ENCODE measurements around the gene SEC14L6.

Gene SEC14L6

GRCh38 chr22:30486118-30486517 lies 60.4 kb downstream of the SEC14L6 start:
- Histone ChIP-seq H3K27me3 (ENCODE audit: insufficient read depth, poor library complexity, severe bottlenecking) (no peaks in the 10 kb centered on the region), H3K4me3 (replicated peaks; ENCODE audit: insufficient read depth, low read length) (no peak overlapping the region), H3K27ac (replicated peaks) (no peak overlapping the region)
- no peak for TF ChIP-seq GABPA (IDR thresholded peaks at IDR 0.05; ENCODE audit: low read depth)
- TF ChIP-seq, protein P1, sequence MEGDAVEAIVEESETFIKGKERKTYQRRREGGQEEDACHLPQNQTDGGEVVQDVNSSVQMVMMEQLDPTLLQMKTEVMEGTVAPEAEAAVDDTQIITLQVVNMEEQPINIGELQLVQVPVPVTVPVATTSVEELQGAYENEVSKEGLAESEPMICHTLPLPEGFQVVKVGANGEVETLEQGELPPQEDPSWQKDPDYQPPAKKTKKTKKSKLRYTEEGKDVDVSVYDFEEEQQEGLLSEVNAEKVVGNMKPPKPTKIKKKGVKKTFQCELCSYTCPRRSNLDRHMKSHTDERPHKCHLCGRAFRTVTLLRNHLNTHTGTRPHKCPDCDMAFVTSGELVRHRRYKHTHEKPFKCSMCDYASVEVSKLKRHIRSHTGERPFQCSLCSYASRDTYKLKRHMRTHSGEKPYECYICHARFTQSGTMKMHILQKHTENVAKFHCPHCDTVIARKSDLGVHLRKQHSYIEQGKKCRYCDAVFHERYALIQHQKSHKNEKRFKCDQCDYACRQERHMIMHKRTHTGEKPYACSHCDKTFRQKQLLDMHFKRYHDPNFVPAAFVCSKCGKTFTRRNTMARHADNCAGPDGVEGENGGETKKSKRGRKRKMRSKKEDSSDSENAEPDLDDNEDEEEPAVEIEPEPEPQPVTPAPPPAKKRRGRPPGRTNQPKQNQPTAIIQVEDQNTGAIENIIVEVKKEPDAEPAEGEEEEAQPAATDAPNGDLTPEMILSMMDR (IDR thresholded peaks at IDR 0.05; ENCODE audit: insufficient read depth, low read length): no peak
- TF ChIP-seq SPI1 (IDR thresholded peaks at IDR 0.05; ENCODE audit: borderline replicate concordance, low read depth): no peak
- TF ChIP-seq, protein P2, sequence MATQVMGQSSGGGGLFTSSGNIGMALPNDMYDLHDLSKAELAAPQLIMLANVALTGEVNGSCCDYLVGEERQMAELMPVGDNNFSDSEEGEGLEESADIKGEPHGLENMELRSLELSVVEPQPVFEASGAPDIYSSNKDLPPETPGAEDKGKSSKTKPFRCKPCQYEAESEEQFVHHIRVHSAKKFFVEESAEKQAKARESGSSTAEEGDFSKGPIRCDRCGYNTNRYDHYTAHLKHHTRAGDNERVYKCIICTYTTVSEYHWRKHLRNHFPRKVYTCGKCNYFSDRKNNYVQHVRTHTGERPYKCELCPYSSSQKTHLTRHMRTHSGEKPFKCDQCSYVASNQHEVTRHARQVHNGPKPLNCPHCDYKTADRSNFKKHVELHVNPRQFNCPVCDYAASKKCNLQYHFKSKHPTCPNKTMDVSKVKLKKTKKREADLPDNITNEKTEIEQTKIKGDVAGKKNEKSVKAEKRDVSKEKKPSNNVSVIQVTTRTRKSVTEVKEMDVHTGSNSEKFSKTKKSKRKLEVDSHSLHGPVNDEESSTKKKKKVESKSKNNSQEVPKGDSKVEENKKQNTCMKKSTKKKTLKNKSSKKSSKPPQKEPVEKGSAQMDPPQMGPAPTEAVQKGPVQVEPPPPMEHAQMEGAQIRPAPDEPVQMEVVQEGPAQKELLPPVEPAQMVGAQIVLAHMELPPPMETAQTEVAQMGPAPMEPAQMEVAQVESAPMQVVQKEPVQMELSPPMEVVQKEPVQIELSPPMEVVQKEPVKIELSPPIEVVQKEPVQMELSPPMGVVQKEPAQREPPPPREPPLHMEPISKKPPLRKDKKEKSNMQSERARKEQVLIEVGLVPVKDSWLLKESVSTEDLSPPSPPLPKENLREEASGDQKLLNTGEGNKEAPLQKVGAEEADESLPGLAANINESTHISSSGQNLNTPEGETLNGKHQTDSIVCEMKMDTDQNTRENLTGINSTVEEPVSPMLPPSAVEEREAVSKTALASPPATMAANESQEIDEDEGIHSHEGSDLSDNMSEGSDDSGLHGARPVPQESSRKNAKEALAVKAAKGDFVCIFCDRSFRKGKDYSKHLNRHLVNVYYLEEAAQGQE (IDR thresholded peaks at IDR 0.05; ENCODE audit: insufficient replicate concordance, low read depth): no peak
- TF ChIP-seq POLR2AphosphoS5 (IDR thresholded peaks at IDR 0.05; ENCODE audit: low read depth): no peak
- no peak for DNase-seq (ENCODE audit: low read depth in 1 of 2, low spot score in 1 of 2)

DNA sequence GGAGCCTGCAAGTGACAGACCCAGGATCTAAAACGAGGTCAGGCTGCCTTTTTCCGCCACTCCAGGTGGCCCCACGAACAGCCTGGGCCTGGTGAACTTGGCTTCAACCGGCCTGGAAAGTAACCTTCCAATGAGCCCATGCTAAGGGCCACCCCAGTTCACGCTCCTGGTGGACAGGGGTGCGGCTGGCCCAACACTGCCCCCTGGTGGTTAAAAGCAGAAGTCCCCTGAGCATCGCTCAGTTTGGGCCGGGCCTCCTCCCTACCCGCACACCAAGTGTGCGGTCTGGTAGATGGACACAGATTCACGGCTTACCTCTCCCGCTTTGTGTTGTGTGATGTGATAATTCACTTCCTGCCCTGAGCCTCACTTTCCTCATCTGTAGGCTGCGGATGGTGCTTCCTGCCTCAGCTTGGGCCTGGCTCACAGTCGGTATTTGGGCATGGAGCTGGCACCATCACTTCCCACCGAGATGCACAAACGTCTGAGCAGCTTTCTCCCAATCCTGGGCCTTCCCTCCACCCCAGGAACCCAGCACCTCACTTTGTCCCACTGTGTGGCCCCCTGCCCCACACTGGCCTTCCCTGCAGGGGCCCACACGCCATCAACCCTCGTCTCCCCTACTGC lies 61.1 kb downstream of the SEC14L6 start:
- DNase-seq (ENCODE audit: low read depth in 1 of 2, low spot score in 1 of 2): peak; percentile 47 to 65
- Histone ChIP-seq H3K4me3 (replicated peaks; ENCODE audit: insufficient read depth, low read length) (no peak overlapping the region), H3K27ac (replicated peaks) (no peak overlapping the region), H3K27me3 (ENCODE audit: insufficient read depth, poor library complexity, severe bottlenecking) (no peaks in the 10 kb centered on the region)
- TF ChIP-seq, protein P1 (IDR thresholded peaks at IDR 0.05; ENCODE audit: insufficient read depth, low read length): peak; percentile 96
- TF ChIP-seq SPI1 (IDR thresholded peaks at IDR 0.05; ENCODE audit: borderline replicate concordance, low read depth) (no peak), GABPA (IDR thresholded peaks at IDR 0.05; ENCODE audit: low read depth) (no peak), POLR2AphosphoS5 (IDR thresholded peaks at IDR 0.05; ENCODE audit: low read depth) (no peak)
- TF ChIP-seq, protein P2 (IDR thresholded peaks at IDR 0.05; ENCODE audit: insufficient replicate concordance, low read depth): no peak

- no peak for DNase-seq (ENCODE audit: low read depth in 1 of 2, low spot score in 1 of 2)
- H3K4me3 ChIP-seq (replicated peaks; ENCODE audit: insufficient read depth, low read length): no peak overlapping the region
- peaks cover 2% of the 10 kb centered on the region for H3K27me3 ChIP-seq (ENCODE audit: insufficient read depth, poor library complexity, severe bottlenecking)
Observed at GRCh38 chr22:30483169-30483568, 63.4 kb downstream of the SEC14L6 start.

More at GRCh38 chr22:30483169-30483568, 63.4 kb downstream of the SEC14L6 start:
- TF ChIP-seq, protein P2 (IDR thresholded peaks at IDR 0.05; ENCODE audit: insufficient replicate concordance, low read depth): no peak
- TF ChIP-seq, protein P1 (IDR thresholded peaks at IDR 0.05; ENCODE audit: insufficient read depth, low read length): no peak
- no peak for TF ChIP-seq SPI1 (IDR thresholded peaks at IDR 0.05; ENCODE audit: borderline replicate concordance, low read depth)
- no peak for TF ChIP-seq POLR2AphosphoS5 (IDR thresholded peaks at IDR 0.05; ENCODE audit: low read depth)
- TF ChIP-seq GABPA (IDR thresholded peaks at IDR 0.05; ENCODE audit: low read depth): no peak
- H3K27ac ChIP-seq (replicated peaks): no peak overlapping the region
